GM12801 (cell line): ENCODE results near the gene DHRS7B.

Experiments
- TF ChIP-seq, protein P1 (sequence below): IDR thresholded peaks from one replicate; pipeline ENCODE4 v1.5.1; 2011; ENCODE audit warnings: control low read depth; ENCODE audit not compliant: insufficient read length; ENCODE audit errors: extremely low read depth

DHRS7B gene

DNA sequence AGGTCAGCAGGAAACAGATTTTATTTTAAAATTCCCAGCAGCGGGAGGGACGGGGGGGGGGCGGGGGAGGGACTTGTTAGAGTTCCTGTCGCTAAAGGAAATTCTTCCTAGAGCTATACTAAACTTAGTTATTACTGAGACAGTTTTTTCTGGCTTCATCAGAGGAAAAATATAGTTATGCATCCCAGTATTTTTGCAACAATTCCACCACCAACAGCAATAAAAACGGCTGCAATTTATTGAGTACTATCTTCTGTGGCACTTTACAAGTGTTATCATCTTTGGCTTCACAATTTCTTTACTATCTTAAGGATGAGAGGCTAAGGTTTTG is 6.9 kb upstream of the DHRS7B start:
- TF ChIP-seq, protein P1, sequence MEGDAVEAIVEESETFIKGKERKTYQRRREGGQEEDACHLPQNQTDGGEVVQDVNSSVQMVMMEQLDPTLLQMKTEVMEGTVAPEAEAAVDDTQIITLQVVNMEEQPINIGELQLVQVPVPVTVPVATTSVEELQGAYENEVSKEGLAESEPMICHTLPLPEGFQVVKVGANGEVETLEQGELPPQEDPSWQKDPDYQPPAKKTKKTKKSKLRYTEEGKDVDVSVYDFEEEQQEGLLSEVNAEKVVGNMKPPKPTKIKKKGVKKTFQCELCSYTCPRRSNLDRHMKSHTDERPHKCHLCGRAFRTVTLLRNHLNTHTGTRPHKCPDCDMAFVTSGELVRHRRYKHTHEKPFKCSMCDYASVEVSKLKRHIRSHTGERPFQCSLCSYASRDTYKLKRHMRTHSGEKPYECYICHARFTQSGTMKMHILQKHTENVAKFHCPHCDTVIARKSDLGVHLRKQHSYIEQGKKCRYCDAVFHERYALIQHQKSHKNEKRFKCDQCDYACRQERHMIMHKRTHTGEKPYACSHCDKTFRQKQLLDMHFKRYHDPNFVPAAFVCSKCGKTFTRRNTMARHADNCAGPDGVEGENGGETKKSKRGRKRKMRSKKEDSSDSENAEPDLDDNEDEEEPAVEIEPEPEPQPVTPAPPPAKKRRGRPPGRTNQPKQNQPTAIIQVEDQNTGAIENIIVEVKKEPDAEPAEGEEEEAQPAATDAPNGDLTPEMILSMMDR: no peak

DNA sequence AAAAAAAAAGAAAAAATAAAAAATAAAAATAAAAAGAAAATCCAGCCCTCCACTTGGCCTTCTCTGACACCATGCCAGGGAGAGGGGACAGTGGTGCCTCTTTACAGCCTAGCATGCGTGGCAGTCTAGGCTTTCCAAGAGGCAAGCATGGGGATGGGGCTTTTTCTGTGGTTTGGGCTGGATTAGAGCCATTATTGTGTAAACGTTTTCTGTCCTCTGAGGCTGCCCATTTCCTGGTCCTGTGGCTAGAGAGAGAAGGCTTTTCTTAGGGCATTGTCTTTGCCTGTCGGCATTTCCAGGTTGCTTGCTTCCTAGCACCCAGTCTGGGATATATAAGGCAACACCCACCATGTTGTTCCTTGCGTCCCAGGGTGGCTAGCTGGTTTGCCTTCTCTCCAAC is 2.7 kb upstream of the DHRS7B start:
- TF ChIP-seq, protein P1: no peak

DNA sequence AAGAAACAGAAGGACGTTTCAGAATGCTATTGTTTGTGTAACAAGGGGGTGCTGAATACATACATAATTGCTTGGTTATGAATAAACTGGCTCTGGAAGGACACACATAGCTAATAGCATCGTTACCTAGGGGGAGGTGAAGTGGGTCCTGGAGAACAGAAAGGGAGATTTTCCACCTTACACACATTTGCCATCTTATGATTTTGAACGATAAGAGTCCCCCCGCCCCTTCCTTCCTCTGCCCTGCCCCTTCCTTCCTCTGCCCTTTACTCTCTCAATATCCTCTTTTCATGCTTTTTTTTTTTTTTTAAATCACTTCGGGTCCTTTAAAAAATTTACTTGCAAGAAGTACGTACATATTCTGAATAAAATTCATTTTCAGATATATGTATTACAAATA is 902 bp upstream of the DHRS7B start:
- TF ChIP-seq, protein P1: no peak

DNA sequence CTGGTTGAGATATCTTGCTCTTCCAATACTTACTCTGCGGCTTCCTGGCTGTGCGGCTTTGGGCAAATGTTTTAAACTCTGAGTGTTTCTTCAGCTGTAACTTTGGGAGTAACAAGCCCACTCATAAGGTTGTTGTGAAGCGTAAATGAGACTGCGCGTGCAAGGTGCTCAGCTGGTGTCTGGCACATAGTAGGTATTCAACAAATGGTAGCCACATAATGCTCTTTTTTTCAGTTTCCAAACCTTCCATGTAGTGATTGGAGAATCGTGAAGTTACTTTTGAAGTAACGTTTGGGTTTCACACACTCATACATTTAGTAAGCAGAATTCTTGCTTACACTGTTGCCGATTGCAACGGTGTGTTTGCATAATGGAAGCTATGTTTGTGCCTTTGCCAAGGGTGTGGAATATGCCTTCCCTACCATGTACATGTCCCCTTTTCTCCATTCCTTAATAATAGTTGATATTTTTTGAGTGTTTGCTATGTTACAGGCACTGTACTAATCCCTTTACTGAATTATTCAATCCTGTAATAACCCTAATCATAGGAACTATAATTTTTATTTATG is 829 bp downstream of the DHRS7B start:
- TF ChIP-seq, protein P1: no peak

DNA sequence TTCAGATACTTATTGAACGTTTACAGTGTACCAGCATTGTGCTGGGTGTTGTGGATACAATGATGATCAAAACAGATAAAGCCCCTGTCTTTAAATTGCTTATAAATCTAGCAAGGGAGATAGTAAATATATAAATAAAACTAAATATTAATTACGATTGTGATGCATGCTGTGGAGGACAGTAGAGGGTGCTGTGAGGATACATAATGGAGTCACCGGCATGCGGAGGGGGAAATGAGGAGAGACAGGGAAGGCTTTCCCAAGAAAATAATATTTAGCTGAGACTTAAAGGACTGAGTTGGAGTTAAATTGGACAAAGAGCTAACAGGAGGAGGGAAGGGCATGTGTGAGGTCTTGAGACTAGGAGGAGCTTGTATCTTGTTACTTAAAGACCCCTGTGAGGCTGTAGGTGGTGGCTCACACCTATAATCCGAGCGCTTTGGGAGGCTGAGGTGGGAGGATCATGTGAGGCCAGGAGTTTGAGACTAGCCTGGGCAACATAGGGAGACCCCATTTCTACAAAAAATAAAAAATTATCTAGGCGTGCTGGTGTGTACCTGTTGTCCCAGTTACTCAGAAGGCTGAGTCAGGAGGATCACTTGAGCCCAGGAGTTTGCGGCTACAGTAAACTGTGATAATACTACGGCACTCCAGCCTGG is 2.4 kb downstream of the DHRS7B start:
- TF ChIP-seq, protein P1: no peak

DNA sequence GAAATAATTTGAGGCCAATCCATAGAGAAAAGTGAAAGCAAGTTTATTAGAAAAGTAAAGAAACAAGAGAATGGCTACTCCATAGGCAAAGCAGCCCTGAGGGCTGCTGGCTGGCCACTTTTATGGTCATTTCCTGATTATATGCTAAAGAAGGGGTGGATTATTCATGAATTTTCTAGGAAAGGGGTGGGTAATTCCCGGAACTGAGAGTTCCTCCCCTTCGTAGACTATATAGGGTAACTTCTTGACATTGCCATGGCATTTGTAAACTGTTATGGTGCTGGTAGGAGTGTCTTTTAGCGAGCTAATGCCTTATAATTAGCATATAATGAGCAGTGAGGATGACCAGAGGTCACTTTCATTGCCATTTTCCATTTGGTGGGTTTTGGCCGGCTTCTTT is 4.4 kb downstream of the DHRS7B start:
- TF ChIP-seq, protein P1: no peak

DNA sequence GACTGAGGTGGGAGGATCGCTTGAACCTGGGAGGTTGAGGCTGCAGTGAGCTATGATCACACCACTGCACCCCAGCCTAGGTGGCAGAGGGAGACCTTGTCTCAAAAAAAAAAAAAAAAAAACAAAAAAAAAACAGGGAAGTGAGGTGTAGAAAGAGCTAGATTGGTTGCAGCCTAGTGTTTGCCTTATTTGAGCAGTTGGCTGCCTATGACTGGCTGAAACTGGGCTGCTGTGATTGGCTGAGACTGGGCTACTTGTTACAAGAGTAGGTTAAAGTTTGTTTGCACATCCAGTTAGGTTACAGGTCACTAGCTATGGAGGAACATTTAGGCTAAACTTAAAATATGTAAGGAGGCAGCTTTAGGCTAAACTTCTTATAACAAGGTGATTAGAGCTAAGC is 5.7 kb downstream of the DHRS7B start:
- TF ChIP-seq, protein P1: no peak
